K562 (cell line): Measurements from ENCODE around the gene ALK.

Experiments used
- CBX5 ChIP-seq: IDR thresholded peaks from 2 replicates; pipeline ENCODE4 v1.6.1; 2014; ENCODE audit warnings: low read depth, borderline replicate concordance
- NFATC3 ChIP-seq: fragments of 450-650 bp; IDR thresholded peaks from 2 replicates; pipeline ENCODE4 v1.6.1; 2017; ENCODE audit warnings: mild to moderate bottlenecking
- TF ChIP-seq, protein P1 (sequence below): fragments of 250-450 bp; sonication (Bioruptor Pico); IDR thresholded peaks from 2 replicates; pipeline ENCODE4 v1.5.0; 2021
- TF ChIP-seq, protein P2 (sequence below), 3 experiments: IDR thresholded peaks in 2 of 3; conservative IDR thresholded peaks in 1 of 3; 2 replicates each; pipeline ENCODE4 v1.5.1; 2011 to 2012; ENCODE audit warnings: low read length in 3 of 3, mild to moderate bottlenecking in 3 of 3, control low read depth in 2 of 3, improper control_type of control experiment in 1 of 3, inconsistent platforms in 1 of 3, low read depth in 1 of 3, mixed read lengths in 1 of 3, moderate library complexity in 1 of 3; ENCODE audit not compliant: insufficient read depth in 2 of 3
- TF ChIP-seq, protein P3 (sequence below): sonication (generic); formaldehyde crosslinking; IDR thresholded peaks from 2 replicates; pipeline ENCODE4 v1.8.0; 2022; ENCODE audit warnings: missing genetic modification reagents, mild to moderate bottlenecking, borderline replicate concordance
- TF ChIP-seq, protein P4 (sequence below): conservative IDR thresholded peaks from 2 replicates; pipeline ENCODE4 v1.6.1; 2011; ENCODE audit warnings: low read depth, mild to moderate bottlenecking, low read length; ENCODE audit not compliant: control insufficient read depth

DNA sequence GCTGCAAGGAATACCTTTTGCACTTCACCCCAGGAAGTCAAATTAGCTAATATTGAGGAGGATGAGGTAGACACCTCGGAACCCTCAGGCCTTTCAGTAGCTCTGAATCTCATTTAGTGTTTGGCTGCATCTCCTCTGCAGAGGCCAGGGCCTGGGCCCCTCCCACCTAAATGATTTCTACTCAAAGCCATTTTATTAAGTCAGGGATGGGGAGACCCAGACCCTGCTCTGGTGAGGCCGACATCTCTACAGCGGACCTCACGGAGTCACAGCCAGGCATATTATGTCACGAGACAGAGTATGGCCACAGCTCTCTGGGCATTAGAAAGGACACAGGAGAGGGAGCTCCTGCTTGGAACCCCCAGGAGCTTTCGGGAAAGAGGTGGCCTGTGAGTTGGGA lies 305.5 kb downstream of the ALK start:
- TF ChIP-seq CBX5: no peak
- TF ChIP-seq, protein P1, sequence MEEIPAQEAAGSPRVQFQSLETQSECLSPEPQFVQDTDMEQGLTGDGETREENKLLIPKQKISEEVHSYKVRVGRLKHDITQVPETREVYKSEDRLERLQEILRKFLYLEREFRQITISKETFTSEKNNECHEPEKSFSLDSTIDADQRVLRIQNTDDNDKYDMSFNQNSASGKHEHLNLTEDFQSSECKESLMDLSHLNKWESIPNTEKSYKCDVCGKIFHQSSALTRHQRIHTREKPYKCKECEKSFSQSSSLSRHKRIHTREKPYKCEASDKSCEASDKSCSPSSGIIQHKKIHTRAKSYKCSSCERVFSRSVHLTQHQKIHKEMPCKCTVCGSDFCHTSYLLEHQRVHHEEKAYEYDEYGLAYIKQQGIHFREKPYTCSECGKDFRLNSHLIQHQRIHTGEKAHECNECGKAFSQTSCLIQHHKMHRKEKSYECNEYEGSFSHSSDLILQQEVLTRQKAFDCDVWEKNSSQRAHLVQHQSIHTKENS (CRISPR knock-in tag): no peak
- TF ChIP-seq, protein P2, sequence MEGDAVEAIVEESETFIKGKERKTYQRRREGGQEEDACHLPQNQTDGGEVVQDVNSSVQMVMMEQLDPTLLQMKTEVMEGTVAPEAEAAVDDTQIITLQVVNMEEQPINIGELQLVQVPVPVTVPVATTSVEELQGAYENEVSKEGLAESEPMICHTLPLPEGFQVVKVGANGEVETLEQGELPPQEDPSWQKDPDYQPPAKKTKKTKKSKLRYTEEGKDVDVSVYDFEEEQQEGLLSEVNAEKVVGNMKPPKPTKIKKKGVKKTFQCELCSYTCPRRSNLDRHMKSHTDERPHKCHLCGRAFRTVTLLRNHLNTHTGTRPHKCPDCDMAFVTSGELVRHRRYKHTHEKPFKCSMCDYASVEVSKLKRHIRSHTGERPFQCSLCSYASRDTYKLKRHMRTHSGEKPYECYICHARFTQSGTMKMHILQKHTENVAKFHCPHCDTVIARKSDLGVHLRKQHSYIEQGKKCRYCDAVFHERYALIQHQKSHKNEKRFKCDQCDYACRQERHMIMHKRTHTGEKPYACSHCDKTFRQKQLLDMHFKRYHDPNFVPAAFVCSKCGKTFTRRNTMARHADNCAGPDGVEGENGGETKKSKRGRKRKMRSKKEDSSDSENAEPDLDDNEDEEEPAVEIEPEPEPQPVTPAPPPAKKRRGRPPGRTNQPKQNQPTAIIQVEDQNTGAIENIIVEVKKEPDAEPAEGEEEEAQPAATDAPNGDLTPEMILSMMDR (IDR thresholded peaks at IDR 0.05 in 2 of 3, conservative IDR thresholded peaks at IDR 0.05 in 1 of 3; ENCODE audit: insufficient read depth in 2 of 3, low read depth in 1 of 3, low read length in 3 of 3): no peak
- TF ChIP-seq, protein P3, sequence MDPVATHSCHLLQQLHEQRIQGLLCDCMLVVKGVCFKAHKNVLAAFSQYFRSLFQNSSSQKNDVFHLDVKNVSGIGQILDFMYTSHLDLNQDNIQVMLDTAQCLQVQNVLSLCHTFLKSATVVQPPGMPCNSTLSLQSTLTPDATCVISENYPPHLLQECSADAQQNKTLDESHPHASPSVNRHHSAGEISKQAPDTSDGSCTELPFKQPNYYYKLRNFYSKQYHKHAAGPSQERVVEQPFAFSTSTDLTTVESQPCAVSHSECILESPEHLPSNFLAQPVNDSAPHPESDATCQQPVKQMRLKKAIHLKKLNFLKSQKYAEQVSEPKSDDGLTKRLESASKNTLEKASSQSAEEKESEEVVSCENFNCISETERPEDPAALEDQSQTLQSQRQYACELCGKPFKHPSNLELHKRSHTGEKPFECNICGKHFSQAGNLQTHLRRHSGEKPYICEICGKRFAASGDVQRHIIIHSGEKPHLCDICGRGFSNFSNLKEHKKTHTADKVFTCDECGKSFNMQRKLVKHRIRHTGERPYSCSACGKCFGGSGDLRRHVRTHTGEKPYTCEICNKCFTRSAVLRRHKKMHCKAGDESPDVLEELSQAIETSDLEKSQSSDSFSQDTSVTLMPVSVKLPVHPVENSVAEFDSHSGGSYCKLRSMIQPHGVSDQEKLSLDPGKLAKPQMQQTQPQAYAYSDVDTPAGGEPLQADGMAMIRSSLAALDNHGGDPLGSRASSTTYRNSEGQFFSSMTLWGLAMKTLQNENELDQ (CRISPR knock-in tag): no peak
- no peak for TF ChIP-seq NFATC3
- TF ChIP-seq, protein P4, sequence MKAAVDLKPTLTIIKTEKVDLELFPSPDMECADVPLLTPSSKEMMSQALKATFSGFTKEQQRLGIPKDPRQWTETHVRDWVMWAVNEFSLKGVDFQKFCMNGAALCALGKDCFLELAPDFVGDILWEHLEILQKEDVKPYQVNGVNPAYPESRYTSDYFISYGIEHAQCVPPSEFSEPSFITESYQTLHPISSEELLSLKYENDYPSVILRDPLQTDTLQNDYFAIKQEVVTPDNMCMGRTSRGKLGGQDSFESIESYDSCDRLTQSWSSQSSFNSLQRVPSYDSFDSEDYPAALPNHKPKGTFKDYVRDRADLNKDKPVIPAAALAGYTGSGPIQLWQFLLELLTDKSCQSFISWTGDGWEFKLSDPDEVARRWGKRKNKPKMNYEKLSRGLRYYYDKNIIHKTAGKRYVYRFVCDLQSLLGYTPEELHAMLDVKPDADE: no peak
